ENCODE data around the gene MOSPD3.

Gene MOSPD3

GRCh38 chr7:100583132-100584053 is 28.9 kb upstream of the MOSPD3 start:
- Histone ChIP-seq H3K9me3 (no peaks in the 10 kb centered on the region), H3K4me1 (ENCODE audit: control insufficient read depth in 1 of 2, insufficient read depth in 1 of 2, low read depth in 1 of 2, low read length in 1 of 2) (peaks cover 30 to 50% of the 10 kb centered on the region in 2 experiments), H3K36me3 (peaks cover 42% of the 10 kb centered on the region), H3K4me3 (ENCODE audit: low read depth in 1 of 2, low read length in 1 of 2) (peak overlapping the region; percentile 85 to 87), H3K27ac (peak overlapping the region; percentile 95), H3K27me3 (no peaks in the 10 kb centered on the region)
- TF ChIP-seq CTCF (IDR thresholded peaks at IDR 0.05) = no peak

- H3K9me3 ChIP-seq = no peaks in the 10 kb centered on the region
- peaks cover 2% of the 10 kb centered on the region for H3K27me3 ChIP-seq
- peak overlapping the region; percentile 95 for H3K27ac ChIP-seq
- H3K4me3 ChIP-seq (ENCODE audit: low read depth in 1 of 2, low read length in 1 of 2) = peak overlapping the region; percentile 85 to 87
- H3K36me3 ChIP-seq = peaks cover 35% of the 10 kb centered on the region
- TF ChIP-seq CTCF (IDR thresholded peaks at IDR 0.05) = no peak
- H3K4me1 ChIP-seq (ENCODE audit: control insufficient read depth in 1 of 2, insufficient read depth in 1 of 2, low read depth in 1 of 2, low read length in 1 of 2) = peaks cover 30 to 50% of the 10 kb centered on the region in 2 experiments
Observed at GRCh38 chr7:100584054-100584682, 28.2 kb upstream of the MOSPD3 start.

GRCh38 chr7:100584683-100585510 is 27.4 kb upstream of the MOSPD3 start:
- Histone ChIP-seq H3K36me3 (peaks cover 27% of the 10 kb centered on the region), H3K9me3 (no peaks in the 10 kb centered on the region), H3K27me3 (peaks cover 10% of the 10 kb centered on the region), H3K4me3 (ENCODE audit: low read depth in 1 of 2, low read length in 1 of 2) (peak overlapping the region; percentile 85 to 87), H3K4me1 (ENCODE audit: control insufficient read depth in 1 of 2, insufficient read depth in 1 of 2, low read depth in 1 of 2, low read length in 1 of 2) (peaks cover 30 to 50% of the 10 kb centered on the region in 2 experiments), H3K27ac (peak overlapping the region; percentile 95)
- no peak for TF ChIP-seq CTCF (IDR thresholded peaks at IDR 0.05)

GRCh38 chr7:100585511-100586265 is 26.7 kb upstream of the MOSPD3 start, which contains the start of gene LRCH4:
Gene LRCH4, minus strand, starts transcription at chr7:100586129. Its CDS starts 29 bp downstream, at chr7:100586100.
- peaks cover 30 to 49% of the 10 kb centered on the region in 2 experiments for H3K4me1 ChIP-seq (ENCODE audit: control insufficient read depth in 1 of 2, insufficient read depth in 1 of 2, low read depth in 1 of 2, low read length in 1 of 2)

More at GRCh38 chr7:100585511-100586265, 26.7 kb upstream of the MOSPD3 start, which contains the start of gene LRCH4:
- peaks cover 19% of the 10 kb centered on the region for H3K36me3 ChIP-seq
- peak within 1 kb of the TSS; percentile 85 to 87 for H3K4me3 ChIP-seq (ENCODE audit: low read depth in 1 of 2, low read length in 1 of 2)
- no peaks in the 10 kb centered on the region for H3K9me3 ChIP-seq
- H3K27ac ChIP-seq = peak within 1 kb of the TSS; percentile 95
- peaks cover 18% of the 10 kb centered on the region for H3K27me3 ChIP-seq
- peak; percentile 3 for TF ChIP-seq CTCF (IDR thresholded peaks at IDR 0.05)

All from neutrophil (primary cell).